ENCODE results near the gene LY6G5C. TPM values are rescaled to one million over a fixed set of nuclear protein-coding genes. Genes with fewer than 3 reads are reported as not detected.

Gene LY6G5C
- total and polyA plus RNA-seq, 9 of the 15 experiments (the other 6 are each of a cell fraction or from before 2014, with no cell fraction given): 0.10 to 0.67 (median 0.46) TPM; not detected in 4

DNA sequence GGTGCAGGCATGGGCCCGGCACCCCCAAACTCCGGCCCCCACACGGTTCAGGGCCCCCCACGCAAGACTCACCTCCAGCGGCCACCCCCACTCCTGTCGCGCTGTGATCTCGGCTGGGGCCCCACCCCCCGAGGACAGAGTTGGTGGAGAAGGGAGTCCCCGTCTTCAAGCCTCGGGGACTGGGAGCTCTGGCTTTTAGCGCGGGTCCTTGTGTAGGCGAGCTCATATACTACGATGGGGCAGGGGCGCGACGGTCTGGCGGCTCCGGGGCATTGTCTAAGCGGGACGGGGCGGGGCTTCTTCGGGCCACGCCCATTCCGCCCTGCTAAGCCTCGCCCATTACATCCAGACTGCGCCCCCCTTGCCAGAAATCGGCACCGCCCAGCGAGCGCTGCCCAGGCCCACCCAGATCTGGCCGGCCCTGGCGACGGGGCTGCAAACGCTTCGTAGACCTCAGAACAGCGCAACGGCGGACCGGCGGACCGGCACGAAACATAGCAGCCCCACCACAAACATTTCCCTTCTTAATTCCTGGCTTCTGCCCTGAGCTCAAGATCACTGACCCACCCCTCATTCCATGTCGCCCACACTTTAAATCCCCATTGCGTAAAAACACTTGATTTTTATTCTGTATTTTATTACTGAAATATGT lies 49.2 kb upstream of the LY6G5C start (continued):
- TF ChIP-seq, protein P1, sequence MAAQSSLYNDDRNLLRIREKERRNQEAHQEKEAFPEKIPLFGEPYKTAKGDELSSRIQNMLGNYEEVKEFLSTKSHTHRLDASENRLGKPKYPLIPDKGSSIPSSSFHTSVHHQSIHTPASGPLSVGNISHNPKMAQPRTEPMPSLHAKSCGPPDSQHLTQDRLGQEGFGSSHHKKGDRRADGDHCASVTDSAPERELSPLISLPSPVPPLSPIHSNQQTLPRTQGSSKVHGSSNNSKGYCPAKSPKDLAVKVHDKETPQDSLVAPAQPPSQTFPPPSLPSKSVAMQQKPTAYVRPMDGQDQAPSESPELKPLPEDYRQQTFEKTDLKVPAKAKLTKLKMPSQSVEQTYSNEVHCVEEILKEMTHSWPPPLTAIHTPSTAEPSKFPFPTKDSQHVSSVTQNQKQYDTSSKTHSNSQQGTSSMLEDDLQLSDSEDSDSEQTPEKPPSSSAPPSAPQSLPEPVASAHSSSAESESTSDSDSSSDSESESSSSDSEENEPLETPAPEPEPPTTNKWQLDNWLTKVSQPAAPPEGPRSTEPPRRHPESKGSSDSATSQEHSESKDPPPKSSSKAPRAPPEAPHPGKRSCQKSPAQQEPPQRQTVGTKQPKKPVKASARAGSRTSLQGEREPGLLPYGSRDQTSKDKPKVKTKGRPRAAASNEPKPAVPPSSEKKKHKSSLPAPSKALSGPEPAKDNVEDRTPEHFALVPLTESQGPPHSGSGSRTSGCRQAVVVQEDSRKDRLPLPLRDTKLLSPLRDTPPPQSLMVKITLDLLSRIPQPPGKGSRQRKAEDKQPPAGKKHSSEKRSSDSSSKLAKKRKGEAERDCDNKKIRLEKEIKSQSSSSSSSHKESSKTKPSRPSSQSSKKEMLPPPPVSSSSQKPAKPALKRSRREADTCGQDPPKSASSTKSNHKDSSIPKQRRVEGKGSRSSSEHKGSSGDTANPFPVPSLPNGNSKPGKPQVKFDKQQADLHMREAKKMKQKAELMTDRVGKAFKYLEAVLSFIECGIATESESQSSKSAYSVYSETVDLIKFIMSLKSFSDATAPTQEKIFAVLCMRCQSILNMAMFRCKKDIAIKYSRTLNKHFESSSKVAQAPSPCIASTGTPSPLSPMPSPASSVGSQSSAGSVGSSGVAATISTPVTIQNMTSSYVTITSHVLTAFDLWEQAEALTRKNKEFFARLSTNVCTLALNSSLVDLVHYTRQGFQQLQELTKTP (IDR thresholded peaks at IDR 0.05; ENCODE audit: low read depth in 1 of 2, partially characterized antibody in 2 of 2): no peak
- TF ChIP-seq, protein P2, sequence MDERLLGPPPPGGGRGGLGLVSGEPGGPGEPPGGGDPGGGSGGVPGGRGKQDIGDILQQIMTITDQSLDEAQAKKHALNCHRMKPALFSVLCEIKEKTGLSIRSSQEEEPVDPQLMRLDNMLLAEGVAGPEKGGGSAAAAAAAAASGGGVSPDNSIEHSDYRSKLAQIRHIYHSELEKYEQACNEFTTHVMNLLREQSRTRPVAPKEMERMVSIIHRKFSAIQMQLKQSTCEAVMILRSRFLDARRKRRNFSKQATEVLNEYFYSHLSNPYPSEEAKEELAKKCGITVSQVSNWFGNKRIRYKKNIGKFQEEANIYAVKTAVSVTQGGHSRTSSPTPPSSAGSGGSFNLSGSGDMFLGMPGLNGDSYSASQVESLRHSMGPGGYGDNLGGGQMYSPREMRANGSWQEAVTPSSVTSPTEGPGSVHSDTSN (CRISPR knock-in tag; IDR thresholded peaks at IDR 0.05; ENCODE audit: low read depth): no peak
- TF ChIP-seq, protein P2 (tag; conservative IDR thresholded peaks at IDR 0.05; ENCODE audit: low read depth): no peak
- no peak for TF ChIP-seq KAT8 (IDR thresholded peaks at IDR 0.05; ENCODE audit: low read depth)
- TF ChIP-seq, protein P3, sequence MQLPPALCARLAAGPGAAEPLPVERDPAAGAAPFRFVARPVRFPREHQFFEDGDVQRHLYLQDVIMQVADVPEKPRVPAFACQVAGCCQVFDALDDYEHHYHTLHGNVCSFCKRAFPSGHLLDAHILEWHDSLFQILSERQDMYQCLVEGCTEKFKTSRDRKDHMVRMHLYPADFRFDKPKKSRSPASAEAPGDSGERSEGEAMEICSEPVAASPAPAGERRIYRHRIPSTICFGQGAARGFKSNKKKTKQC (CRISPR knock-in tag; IDR thresholded peaks at IDR 0.05): no peak
- no peak for TF ChIP-seq EZH2 (IDR thresholded peaks at IDR 0.05; ENCODE audit: borderline replicate concordance, low read depth, low read length)
- TF ChIP-seq NR4A1 (CRISPR knock-in tag; IDR thresholded peaks at IDR 0.05): peak; percentile 95
- TF ChIP-seq NR4A1 (tag; IDR thresholded peaks at IDR 0.05): peak; percentile 38; the same call in 1 of the 2 replicates
- TF ChIP-seq SPI1 (IDR thresholded peaks at IDR 0.05; ENCODE audit: borderline replicate concordance, low read depth, low read length): no peak
- peak; percentile 61; the same call in 1 of the 2 replicates for TF ChIP-seq PPARD (CRISPR knock-in tag; IDR thresholded peaks at IDR 0.05)
- no peak for TF ChIP-seq MCM7 (IDR thresholded peaks at IDR 0.05)
- TF ChIP-seq TCF7 (IDR thresholded peaks at IDR 0.05; ENCODE audit: borderline replicate concordance): no peak
- TF ChIP-seq, protein P4, sequence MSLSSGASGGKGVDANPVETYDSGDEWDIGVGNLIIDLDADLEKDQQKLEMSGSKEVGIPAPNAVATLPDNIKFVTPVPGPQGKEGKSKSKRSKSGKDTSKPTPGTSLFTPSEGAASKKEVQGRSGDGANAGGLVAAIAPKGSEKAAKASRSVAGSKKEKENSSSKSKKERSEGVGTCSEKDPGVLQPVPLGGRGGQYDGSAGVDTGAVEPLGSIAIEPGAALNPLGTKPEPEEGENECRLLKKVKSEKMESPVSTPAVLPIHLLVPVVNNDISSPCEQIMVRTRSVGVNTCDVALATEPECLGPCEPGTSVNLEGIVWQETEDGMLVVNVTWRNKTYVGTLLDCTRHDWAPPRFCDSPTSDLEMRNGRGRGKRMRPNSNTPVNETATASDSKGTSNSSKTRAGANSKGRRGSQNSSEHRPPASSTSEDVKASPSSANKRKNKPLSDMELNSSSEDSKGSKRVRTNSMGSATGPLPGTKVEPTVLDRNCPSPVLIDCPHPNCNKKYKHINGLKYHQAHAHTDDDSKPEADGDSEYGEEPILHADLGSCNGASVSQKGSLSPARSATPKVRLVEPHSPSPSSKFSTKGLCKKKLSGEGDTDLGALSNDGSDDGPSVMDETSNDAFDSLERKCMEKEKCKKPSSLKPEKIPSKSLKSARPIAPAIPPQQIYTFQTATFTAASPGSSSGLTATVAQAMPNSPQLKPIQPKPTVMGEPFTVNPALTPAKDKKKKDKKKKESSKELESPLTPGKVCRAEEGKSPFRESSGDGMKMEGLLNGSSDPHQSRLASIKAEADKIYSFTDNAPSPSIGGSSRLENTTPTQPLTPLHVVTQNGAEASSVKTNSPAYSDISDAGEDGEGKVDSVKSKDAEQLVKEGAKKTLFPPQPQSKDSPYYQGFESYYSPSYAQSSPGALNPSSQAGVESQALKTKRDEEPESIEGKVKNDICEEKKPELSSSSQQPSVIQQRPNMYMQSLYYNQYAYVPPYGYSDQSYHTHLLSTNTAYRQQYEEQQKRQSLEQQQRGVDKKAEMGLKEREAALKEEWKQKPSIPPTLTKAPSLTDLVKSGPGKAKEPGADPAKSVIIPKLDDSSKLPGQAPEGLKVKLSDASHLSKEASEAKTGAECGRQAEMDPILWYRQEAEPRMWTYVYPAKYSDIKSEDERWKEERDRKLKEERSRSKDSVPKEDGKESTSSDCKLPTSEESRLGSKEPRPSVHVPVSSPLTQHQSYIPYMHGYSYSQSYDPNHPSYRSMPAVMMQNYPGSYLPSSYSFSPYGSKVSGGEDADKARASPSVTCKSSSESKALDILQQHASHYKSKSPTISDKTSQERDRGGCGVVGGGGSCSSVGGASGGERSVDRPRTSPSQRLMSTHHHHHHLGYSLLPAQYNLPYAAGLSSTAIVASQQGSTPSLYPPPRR (CRISPR knock-in tag; IDR thresholded peaks at IDR 0.05; ENCODE audit: borderline replicate concordance): 0 out of 2 replicates have a peak, but pooled peaks have one; percentile 27
- no peak for TF ChIP-seq GTF2F1 (IDR thresholded peaks at IDR 0.05; ENCODE audit: low read depth, low read length)
- no peak for TF ChIP-seq SNRNP70 (optimal IDR thresholded peaks at IDR 0.05; ENCODE audit: low read depth, low read length)
- TF ChIP-seq BDP1 (IDR thresholded peaks at IDR 0.05; ENCODE audit: insufficient read depth, insufficient read length): no peak
